Liver (tissue), 9 donors: Measurements from ENCODE around the gene B3GAT1. TPM values are rescaled to one million over a fixed set of nuclear protein-coding genes. Genes with fewer than 3 reads are reported as not detected.

ENCODE experiments used
- DNase-seq: peaks from one replicate; pipeline ENCODE4 v3.0.0-alpha.2; 2017; ENCODE audit warnings: low spot score
- H3K27ac ChIP-seq, 2 donors: one replicate each; pipeline ENCODE4 v1.7.0; 2013; ENCODE audit warnings: inconsistent platforms in 2 of 2, low read length in 2 of 2, control low read depth in 1 of 2, low read depth in 1 of 2, mild to moderate bottlenecking in 1 of 2
- H3K27me3 ChIP-seq, 4 donors: one replicate each; pipeline versions ENCODE4 v1.6.1 to v1.7.0; 2013; ENCODE audit warnings: low read length in 3 of 4, inconsistent platforms in 1 of 4, mild to moderate bottlenecking in 1 of 4, moderate library complexity in 1 of 4; ENCODE audit not compliant: control insufficient read depth in 4 of 4, insufficient read depth in 4 of 4
- H3K36me3 ChIP-seq, 4 donors: one replicate each; pipeline versions ENCODE4 v1.6.1 to v1.7.0; 2013; ENCODE audit warnings: low read length in 3 of 4, mild to moderate bottlenecking in 3 of 4, low read depth in 1 of 4, moderate library complexity in 1 of 4; ENCODE audit not compliant: control insufficient read depth in 4 of 4, insufficient read depth in 3 of 4
- H3K4me1 ChIP-seq, 4 donors: one replicate each; pipeline versions ENCODE4 v1.6.1 to v1.7.0; 2013; ENCODE audit warnings: low read length in 3 of 4, mild to moderate bottlenecking in 3 of 4, moderate library complexity in 1 of 4; ENCODE audit not compliant: control insufficient read depth in 4 of 4, insufficient read depth in 4 of 4
- H3K4me3 ChIP-seq, 3 donors: one replicate each; pipeline versions ENCODE4 v1.6.1 to v1.7.0; 2013; ENCODE audit warnings: low read length in 3 of 3, control low read depth in 1 of 3, low read depth in 1 of 3, mild to moderate bottlenecking in 1 of 3
- H3K9ac ChIP-seq, 2 donors: one replicate each; pipeline ENCODE4 v1.7.0; 2013; ENCODE audit warnings: low read length in 2 of 2, mild to moderate bottlenecking in 2 of 2, moderate library complexity in 2 of 2, control low read depth in 1 of 2, low read depth in 1 of 2
- H3K9me3 ChIP-seq, 4 donors: one replicate each; pipeline versions ENCODE4 v1.6.1 to v1.7.0; 2013; ENCODE audit warnings: low read length in 3 of 4; ENCODE audit not compliant: control insufficient read depth in 4 of 4
- ATF3 ChIP-seq: IDR thresholded peaks from 2 replicates; pipeline ENCODE4 v1.6.1; 2016; ENCODE audit warnings: antibody characterized with exemption
- FOXA1 ChIP-seq: IDR thresholded peaks from 2 replicates; pipeline ENCODE4 v1.6.1; 2016; ENCODE audit warnings: antibody characterized with exemption
- FOXA2 ChIP-seq: IDR thresholded peaks from 2 replicates; pipeline ENCODE4 v1.6.1; 2016; ENCODE audit warnings: antibody characterized with exemption
- GABPA ChIP-seq, 2 donors: IDR thresholded peaks in 1 of 2; conservative IDR thresholded peaks in 1 of 2; 2 replicates each; pipeline ENCODE4 v1.6.1; 2016; ENCODE audit warnings: antibody characterized with exemption in 2 of 2, mild to moderate bottlenecking in 1 of 2, moderate library complexity in 1 of 2
- HNF4A ChIP-seq, 2 donors: conservative IDR thresholded peaks; 2 replicates each; pipeline ENCODE4 v1.6.1; 2016; ENCODE audit warnings: antibody characterized with exemption in 2 of 2, mild to moderate bottlenecking in 2 of 2
- HNF4G ChIP-seq: IDR thresholded peaks from 2 replicates; pipeline ENCODE4 v1.6.1; 2016; ENCODE audit warnings: antibody characterized with exemption
- MAX ChIP-seq: IDR thresholded peaks from 2 replicates; pipeline ENCODE4 v1.6.1; 2016; ENCODE audit warnings: antibody characterized with exemption
- NR2F2 ChIP-seq: IDR thresholded peaks from 2 replicates; pipeline ENCODE4 v1.6.1; 2016; ENCODE audit warnings: antibody characterized with exemption
- RAD21 ChIP-seq, 2 donors: IDR thresholded peaks; 2 replicates each; pipeline ENCODE4 v1.6.1; 2016; ENCODE audit warnings: antibody characterized with exemption in 2 of 2, mild to moderate bottlenecking in 2 of 2
- RXRA ChIP-seq, 2 donors: IDR thresholded peaks; 2 replicates each; pipeline ENCODE4 v1.6.1; 2017 to 2018; ENCODE audit warnings: antibody characterized with exemption in 2 of 2, mild to moderate bottlenecking in 1 of 2
- TAF1 ChIP-seq: conservative IDR thresholded peaks from 2 replicates; pipeline ENCODE4 v1.6.1; 2016; ENCODE audit warnings: antibody characterized with exemption, mild to moderate bottlenecking
- WGBS: extraction: QIAGEN DNeasy Blood & Tissue Kit; methylation state at CpG from one replicate; pipeline ENCODE4 v1.1.7; 2013; 5-methylcytosine and 5-hydroxymethylcytosine counted together
- polyA plus RNA-seq, 2 donors: library from polyadenylated mRNA; stranded (reverse) in 1 of 2; unstranded in 1 of 2; fragments of 200-250 nt in 1 of 2; fragments of >200 nt in 1 of 2; fragmentation: Nextera tagmentation in 1 of 2; extraction: Ambion mirVana in 1 of 2; gene quantifications; one replicate each; pipeline versions ENCODE4 v1.2.1 to v1.2.3, GENCODE V29; 2013 to 2015
- total RNA-seq, 2 donors: library from RNA; depleted of rRNA; stranded (reverse); fragments of >200 nt; gene quantifications; one replicate each; pipeline ENCODE4 v1.2.3, GENCODE V29; 2014
- TF ChIP-seq, protein P1 (sequence below): IDR thresholded peaks from 2 replicates; pipeline ENCODE4 v1.6.1; 2016; ENCODE audit warnings: antibody characterized with exemption
- TF ChIP-seq, protein P2 (sequence below): fragments of 150-350 bp; IDR thresholded peaks from 2 replicates; pipeline ENCODE4 v1.5.1; 2017; ENCODE audit warnings: improper control_type of control experiment, low read depth, low read length; ENCODE audit not compliant: missing input control
- TF ChIP-seq, protein P3 (sequence below): IDR thresholded peaks from 2 replicates; pipeline ENCODE4 v1.6.1; 2016; ENCODE audit warnings: antibody characterized with exemption, mild to moderate bottlenecking
- donor health status: healthy.
- donor health status: healthy.
- donor health status: healthy.
- donor health status: healthy.
- donor health status: healthy.

The B3GAT1 gene
- total and polyA plus RNA-seq, 4 donors = 0.13 to 6.6 (median 0.25) TPM; not detected in 1

DNA sequence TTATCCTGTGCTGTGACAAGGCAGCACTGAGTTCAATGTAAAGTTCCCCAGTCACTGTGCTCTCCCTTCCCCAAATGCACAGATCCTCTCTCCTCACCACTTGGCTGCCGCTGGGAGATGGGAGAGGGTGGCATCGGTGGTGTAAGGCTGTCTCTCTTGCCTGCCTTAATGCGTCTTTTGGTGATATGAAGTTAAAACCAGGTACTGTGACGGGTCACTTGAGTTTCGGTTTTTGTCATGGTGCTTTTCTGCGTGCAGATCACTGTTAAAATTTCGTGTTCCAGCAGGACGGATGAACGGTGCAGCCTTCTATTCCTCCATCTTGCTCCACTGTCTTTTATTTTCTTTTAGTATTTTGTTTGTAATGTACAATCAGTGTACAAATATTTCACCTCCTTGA, 61.7 kb downstream of the B3GAT1 start:
- Histone ChIP-seq H3K4me1 (no peaks in the 10 kb centered on the region), H3K9ac (no peak overlapping the region), H3K27ac (no peak overlapping the region), H3K9me3 (no peaks in the 10 kb centered on the region), H3K36me3 (no peaks in the 10 kb centered on the region), H3K4me3 (no peak overlapping the region), H3K27me3 (no peaks in the 10 kb centered on the region)
- TF ChIP-seq HNF4G (no peak), TAF1 (no peak), NR2F2 (no peak), MAX (no peak), FOXA2 (no peak)
- TF ChIP-seq, protein P1, sequence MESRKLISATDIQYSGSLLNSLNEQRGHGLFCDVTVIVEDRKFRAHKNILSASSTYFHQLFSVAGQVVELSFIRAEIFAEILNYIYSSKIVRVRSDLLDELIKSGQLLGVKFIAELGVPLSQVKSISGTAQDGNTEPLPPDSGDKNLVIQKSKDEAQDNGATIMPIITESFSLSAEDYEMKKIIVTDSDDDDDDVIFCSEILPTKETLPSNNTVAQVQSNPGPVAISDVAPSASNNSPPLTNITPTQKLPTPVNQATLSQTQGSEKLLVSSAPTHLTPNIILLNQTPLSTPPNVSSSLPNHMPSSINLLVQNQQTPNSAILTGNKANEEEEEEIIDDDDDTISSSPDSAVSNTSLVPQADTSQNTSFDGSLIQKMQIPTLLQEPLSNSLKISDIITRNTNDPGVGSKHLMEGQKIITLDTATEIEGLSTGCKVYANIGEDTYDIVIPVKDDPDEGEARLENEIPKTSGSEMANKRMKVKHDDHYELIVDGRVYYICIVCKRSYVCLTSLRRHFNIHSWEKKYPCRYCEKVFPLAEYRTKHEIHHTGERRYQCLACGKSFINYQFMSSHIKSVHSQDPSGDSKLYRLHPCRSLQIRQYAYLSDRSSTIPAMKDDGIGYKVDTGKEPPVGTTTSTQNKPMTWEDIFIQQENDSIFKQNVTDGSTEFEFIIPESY = no peak
- whole genome bisulfite sequencing = 92% methylated on average over 9 of the region's 9 CpGs
- no peak for DNase-seq

DNA sequence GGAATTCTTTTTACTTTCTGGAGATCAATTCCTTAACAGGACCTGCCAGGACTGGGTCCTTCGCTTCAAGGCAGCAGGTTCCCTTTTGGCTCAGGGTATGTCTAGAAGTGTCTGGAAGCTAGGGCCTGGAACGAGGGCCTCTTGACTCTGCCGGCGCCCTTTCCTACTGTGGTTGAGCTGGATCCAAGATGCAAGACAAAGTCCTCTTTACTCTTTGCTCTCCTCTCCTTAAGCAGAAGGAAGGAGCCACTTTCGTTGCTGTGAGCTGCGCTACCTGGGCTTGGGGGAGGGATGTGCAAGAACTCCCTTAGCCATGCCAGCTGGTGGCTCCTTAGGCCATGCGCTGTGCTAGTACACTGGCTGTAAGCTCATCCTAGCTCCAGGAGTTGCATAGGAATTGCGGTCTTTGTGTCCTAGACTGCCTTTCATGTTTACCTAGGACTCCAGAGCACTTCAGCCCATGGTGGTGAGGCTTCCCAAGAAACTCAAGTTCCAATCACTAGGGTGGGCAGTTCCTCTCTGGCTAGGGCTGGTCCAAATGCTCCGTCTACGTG, 62.2 kb downstream of the B3GAT1 start:
- Histone ChIP-seq H3K9ac (no peak overlapping the region), H3K4me1 (no peaks in the 10 kb centered on the region), H3K36me3 (no peaks in the 10 kb centered on the region), H3K4me3 (no peak overlapping the region), H3K27me3 (no peaks in the 10 kb centered on the region), H3K9me3 (no peaks in the 10 kb centered on the region), H3K27ac (no peak overlapping the region)
- 86% methylated on average over 10 of the region's 10 CpGs for WGBS
- DNase-seq = no peak
- no peak for TF ChIP-seq RXRA (IDR thresholded peaks at IDR 0.05)
- TF ChIP-seq, protein P1 = no peak
- TF ChIP-seq FOXA1 = no peak
- TF ChIP-seq HNF4A (conservative IDR thresholded peaks at IDR 0.05) = no peak
- no peak for TF ChIP-seq ATF3
- TF ChIP-seq, protein P2, sequence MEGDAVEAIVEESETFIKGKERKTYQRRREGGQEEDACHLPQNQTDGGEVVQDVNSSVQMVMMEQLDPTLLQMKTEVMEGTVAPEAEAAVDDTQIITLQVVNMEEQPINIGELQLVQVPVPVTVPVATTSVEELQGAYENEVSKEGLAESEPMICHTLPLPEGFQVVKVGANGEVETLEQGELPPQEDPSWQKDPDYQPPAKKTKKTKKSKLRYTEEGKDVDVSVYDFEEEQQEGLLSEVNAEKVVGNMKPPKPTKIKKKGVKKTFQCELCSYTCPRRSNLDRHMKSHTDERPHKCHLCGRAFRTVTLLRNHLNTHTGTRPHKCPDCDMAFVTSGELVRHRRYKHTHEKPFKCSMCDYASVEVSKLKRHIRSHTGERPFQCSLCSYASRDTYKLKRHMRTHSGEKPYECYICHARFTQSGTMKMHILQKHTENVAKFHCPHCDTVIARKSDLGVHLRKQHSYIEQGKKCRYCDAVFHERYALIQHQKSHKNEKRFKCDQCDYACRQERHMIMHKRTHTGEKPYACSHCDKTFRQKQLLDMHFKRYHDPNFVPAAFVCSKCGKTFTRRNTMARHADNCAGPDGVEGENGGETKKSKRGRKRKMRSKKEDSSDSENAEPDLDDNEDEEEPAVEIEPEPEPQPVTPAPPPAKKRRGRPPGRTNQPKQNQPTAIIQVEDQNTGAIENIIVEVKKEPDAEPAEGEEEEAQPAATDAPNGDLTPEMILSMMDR = no peak
- no peak for TF ChIP-seq GABPA (IDR thresholded peaks at IDR 0.05 in 1 of 2, conservative IDR thresholded peaks at IDR 0.05 in 1 of 2)
- no peak for TF ChIP-seq MAX
- TF ChIP-seq, protein P3, sequence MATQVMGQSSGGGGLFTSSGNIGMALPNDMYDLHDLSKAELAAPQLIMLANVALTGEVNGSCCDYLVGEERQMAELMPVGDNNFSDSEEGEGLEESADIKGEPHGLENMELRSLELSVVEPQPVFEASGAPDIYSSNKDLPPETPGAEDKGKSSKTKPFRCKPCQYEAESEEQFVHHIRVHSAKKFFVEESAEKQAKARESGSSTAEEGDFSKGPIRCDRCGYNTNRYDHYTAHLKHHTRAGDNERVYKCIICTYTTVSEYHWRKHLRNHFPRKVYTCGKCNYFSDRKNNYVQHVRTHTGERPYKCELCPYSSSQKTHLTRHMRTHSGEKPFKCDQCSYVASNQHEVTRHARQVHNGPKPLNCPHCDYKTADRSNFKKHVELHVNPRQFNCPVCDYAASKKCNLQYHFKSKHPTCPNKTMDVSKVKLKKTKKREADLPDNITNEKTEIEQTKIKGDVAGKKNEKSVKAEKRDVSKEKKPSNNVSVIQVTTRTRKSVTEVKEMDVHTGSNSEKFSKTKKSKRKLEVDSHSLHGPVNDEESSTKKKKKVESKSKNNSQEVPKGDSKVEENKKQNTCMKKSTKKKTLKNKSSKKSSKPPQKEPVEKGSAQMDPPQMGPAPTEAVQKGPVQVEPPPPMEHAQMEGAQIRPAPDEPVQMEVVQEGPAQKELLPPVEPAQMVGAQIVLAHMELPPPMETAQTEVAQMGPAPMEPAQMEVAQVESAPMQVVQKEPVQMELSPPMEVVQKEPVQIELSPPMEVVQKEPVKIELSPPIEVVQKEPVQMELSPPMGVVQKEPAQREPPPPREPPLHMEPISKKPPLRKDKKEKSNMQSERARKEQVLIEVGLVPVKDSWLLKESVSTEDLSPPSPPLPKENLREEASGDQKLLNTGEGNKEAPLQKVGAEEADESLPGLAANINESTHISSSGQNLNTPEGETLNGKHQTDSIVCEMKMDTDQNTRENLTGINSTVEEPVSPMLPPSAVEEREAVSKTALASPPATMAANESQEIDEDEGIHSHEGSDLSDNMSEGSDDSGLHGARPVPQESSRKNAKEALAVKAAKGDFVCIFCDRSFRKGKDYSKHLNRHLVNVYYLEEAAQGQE = no peak
- no peak for TF ChIP-seq TAF1
- TF ChIP-seq RAD21 (IDR thresholded peaks at IDR 0.05) = no peak
